IMR-90 (cell line): ENCODE data around the gene PRKAR1B.

Experiments
- BHLHE40 ChIP-seq: fragments of 150-350 bp; IDR thresholded peaks from 2 replicates; pipeline ENCODE4 v1.6.1; 2016; ENCODE audit warnings: mild to moderate bottlenecking, low read depth, low read length
- CEBPB ChIP-seq: IDR thresholded peaks from 2 replicates; pipeline ENCODE4 v1.6.1; 2012; ENCODE audit warnings: low read depth, low read length, improper control_type of control experiment
- CHD1 ChIP-seq: IDR thresholded peaks from 2 replicates; pipeline ENCODE4 v1.6.1; 2012; ENCODE audit warnings: low read depth, low read length, improper control_type of control experiment
- CTCF ChIP-seq: conservative IDR thresholded peaks from 2 replicates; pipeline ENCODE4 v1.5.1; 2012; ENCODE audit warnings: mild to moderate bottlenecking, low read depth, low read length, improper control_type of control experiment
- ELK1 ChIP-seq: fragments of 150-350 bp; IDR thresholded peaks from 2 replicates; pipeline ENCODE4 v1.6.1; 2016; ENCODE audit warnings: low read depth, mild to moderate bottlenecking, low read length, moderate library complexity, borderline replicate concordance
- MXI1 ChIP-seq: IDR thresholded peaks from 2 replicates; pipeline ENCODE4 v1.6.1; 2012; ENCODE audit warnings: low read depth, mild to moderate bottlenecking, low read length, moderate library complexity, borderline replicate concordance
- POLR2A ChIP-seq: IDR thresholded peaks from 2 replicates; pipeline ENCODE4 v1.6.1; 2012; ENCODE audit warnings: mild to moderate bottlenecking, low read depth, low read length
- RAD21 ChIP-seq: IDR thresholded peaks from 2 replicates; pipeline ENCODE4 v1.6.1; 2012; ENCODE audit warnings: low read length, improper control_type of control experiment
- RCOR1 ChIP-seq: IDR thresholded peaks from 2 replicates; pipeline ENCODE4 v1.6.1; 2012; ENCODE audit warnings: mild to moderate bottlenecking, low read length, improper control_type of control experiment; ENCODE audit not compliant: insufficient replicate concordance
- RFX5 ChIP-seq: IDR thresholded peaks from 2 replicates; pipeline ENCODE4 v1.8.0; 2012; ENCODE audit warnings: low read depth, mild to moderate bottlenecking, low read length, moderate library complexity
- SMC3 ChIP-seq: fragments of 150-350 bp; IDR thresholded peaks from 2 replicates; pipeline ENCODE4 v1.6.1; 2016; ENCODE audit warnings: low read depth, mild to moderate bottlenecking, antibody characterized with exemption, low read length, moderate library complexity
- USF2 ChIP-seq: fragments of 150-350 bp; IDR thresholded peaks from 2 replicates; pipeline ENCODE4 v1.6.1; 2017; ENCODE audit warnings: mild to moderate bottlenecking, antibody characterized with exemption, low read length, low read depth

- TF ChIP-seq SMC3, result no peak
- no peak for TF ChIP-seq RFX5
- no peak for TF ChIP-seq POLR2A
- TF ChIP-seq CTCF, result no peak
- TF ChIP-seq RAD21, result no peak
- TF ChIP-seq MXI1, result no peak
- TF ChIP-seq USF2, result no peak
- no peak for TF ChIP-seq CHD1
- TF ChIP-seq RCOR1, result no peak
- TF ChIP-seq ELK1, result no peak
- no peak for TF ChIP-seq BHLHE40
- TF ChIP-seq CEBPB, result no peak
Observed at GRCh38 chr7:630111-630511, 97.0 kb downstream of the PRKAR1B start.
